GM18868 (cell line): Measurements from ENCODE around the gene TMEM145.
"Not testable (repeated sequence)": the region's sequence is repeated elsewhere in the genome, so short reads cannot be mapped to it uniquely, and the experiment has no call there.

Source experiments
- ATAC-seq: cut with Tn5 transposase; IDR thresholded peaks from one replicate; pipeline ENCODE4 v1.9.1; 2021; ENCODE audit warnings: mild to moderate bottlenecking, moderate library complexity; ENCODE audit not compliant: unreplicated experiment

TMEM145 gene

DNA sequence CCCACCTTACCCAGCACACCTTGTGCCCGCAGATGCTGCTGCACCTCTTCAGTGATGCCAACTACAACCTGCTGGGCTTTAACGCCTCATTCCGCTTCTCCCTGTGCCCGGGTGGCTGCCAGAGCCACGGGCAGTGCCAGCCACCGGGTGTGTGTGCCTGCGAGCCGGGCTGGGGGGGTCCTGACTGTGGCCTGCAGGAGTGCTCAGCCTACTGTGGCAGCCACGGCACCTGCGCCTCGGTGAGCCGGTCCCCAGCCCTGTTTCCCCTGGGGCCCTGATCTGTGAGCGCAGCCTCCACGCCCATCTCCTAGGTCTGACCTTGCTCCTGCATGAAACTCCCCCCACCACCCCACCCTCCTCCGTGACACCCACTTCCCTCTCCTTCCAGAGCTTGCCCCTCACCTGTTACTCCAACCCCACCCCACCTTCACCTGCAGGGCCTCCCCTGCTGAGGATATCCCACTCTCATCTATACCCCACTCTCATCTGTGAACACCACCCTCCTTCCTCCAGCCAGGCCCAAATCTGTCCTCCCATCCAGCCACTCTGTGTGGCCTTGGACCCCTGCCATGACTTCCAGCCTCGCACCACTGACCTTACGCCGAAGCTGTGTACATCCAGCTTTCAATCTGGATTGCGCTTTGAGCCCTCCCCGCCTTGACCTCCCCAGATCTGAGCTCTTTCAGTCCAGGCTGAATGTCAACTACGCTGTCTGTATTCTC is 21.0 kb downstream of the TMEM145 start:
- ATAC-seq, result no peak

DNA sequence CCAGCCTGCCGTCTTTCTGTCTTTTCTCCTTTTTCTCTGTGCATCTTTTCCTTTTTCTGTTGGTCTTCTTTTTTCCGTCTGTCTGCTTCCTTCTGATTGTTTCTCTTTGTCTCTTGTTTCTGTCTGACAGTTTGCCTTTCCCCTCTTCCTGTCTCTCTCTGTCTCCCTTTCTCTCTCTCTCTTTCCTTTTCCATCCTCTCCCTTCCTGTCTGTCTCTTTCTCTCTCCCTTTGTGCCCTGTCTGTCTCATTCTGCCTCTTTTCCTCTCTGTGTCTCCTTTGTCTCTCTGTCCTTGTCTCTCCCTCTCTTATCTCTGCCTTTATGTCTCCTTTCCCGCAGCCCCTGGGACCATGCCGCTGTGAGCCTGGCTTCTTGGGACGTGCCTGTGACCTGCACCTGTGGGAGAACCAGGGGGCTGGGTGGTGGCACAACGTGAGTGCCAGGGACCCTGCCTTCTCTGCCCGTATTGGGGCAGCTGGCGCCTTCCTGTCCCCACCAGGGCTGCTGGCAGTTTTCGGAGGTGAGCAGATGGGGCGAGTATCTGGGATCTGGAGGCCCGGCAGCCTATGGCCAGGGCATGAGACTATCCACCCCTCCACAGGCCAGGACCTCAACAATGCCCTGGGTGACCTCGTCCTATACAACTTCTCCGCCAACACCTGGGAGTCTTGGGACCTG is 21.7 kb downstream of the TMEM145 start:
- no peak for ATAC-seq

DNA sequence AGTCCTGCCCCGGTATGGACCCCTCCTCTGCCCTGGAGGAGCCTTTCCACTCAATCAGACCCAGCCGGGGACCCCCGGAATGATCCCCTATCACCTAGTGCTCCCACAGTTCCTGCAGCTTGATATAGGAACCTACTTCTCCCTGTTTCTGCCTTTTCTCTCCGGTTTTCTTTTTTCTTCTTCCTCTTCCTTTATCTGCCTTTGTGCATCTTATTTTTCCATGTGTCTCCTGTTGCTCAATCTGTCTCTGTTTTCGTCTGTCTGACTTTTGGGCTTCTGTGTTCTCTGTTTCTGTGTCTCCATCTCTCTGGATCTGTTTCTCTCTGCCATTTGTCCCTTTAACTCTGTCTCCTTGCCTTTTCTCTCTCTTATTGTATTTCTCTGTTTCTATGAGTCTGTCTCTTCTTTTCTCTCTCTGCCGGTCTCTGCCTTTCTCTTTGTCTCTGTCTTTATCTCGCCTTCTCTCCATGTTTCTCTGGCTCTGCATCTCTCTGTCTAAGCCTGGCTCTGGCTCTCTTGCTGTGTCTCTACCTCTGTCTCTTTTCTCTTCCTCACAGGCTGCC is 22.3 kb downstream of the TMEM145 start:
- no peak for ATAC-seq

DNA sequence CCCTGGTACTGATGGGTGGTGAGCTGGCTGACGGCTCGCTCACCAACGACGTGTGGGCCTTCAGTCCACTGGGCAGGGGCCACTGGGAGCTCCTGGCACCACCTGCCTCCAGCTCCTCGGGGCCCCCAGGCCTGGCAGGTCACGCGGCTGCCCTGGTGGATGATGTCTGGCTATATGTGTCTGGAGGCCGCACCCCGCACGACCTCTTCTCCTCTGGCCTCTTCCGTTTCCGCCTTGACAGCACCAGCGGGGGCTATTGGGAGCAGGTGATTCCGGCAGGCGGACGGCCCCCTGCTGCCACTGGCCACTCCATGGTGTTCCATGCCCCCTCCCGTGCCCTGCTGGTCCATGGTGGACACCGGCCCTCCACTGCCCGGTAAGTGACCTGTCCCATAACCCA is 22.9 kb downstream of the TMEM145 start:
- ATAC-seq, result no peak

DNA sequence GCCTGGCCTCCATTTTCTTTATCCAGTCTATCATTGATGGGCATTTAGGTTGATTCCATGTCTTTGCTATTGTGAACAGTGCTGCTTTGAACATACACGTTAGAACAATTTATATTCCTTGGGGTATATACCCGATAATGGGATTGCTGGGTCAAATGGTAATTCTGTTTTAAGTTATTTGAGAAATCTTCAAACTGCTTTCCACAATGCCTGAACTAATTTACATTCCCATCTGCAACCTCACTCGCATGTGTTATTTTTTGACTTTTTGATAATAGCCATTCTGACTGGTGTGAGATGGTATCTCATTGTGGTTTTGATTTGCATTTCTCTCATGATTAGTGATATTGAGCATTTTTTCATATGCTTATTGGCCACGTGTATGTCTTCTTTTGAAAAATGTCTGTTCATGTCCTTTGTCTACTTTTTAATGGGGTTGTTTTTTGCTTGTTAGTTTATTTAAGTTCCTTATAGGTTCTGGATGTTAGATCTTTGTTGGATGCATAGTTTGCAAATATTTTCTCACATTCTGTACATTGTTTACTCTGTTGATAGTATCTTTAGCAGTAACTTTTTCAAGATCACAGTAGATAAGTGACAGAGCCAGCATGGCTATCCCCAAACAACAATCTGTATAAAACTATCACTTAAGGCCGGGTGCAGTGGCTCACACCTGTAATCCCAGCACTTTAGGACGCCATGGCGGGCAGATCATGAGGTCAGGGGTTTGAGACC is 26.2 kb downstream of the TMEM145 start:
- ATAC-seq, result not testable (repeated sequence)

DNA sequence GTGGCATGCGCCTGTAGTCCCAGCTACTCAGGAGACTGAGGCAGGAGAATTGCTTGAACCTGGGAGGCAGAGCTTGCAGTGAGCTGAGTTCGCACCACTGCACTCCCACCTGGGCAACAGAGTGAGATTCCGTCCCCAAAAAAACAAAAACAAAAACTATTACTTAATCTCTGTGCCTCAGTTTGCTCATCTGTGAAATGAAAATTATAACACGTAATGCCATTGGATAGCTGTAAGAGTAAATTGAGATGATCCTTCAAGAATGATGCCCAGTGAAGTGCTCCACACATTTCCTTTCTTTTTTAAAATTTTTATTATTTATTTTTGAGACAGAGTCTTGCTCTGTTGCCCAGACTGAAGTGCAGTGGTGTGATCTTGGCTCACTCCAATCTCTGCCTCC is 26.8 kb downstream of the TMEM145 start:
- ATAC-seq, result not testable (repeated sequence)

DNA sequence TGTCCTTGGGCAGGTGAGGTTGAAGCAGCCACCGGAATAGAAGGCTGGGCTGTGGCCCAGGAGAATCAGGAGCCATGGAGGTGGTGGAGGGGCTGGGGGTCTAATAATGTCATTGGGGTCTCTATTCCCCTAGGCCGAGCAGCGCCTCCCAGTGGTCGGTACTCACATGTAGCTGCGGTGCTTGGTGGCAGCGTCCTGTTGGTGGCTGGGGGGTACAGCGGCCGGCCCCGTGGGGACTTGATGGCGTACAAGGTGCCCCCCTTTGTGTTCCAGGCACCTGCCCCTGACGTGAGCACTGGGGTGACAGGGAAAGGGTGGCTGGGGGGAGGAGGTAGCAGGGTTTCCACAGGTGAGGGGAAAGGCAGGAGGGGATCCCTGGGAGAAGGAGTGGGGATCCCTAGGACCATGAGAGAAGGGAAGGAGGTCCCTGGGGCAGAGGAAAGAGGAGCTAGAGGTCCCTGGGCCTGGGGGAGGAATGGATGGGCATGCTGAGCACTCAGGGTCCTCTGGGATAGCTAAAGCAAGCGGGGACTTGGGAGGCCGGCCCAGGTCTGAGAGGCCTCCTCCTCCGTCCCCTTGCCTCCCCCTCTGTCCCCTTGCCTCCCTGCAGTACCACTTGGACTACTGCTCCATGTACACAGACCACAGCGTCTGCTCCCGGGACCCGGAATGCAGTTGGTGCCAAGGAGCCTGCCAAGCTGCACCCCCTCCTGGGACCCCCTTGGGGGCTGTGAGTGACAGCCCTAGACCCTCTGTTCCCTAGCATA is 30.4 kb downstream of the TMEM145 start:
- no peak for ATAC-seq

DNA sequence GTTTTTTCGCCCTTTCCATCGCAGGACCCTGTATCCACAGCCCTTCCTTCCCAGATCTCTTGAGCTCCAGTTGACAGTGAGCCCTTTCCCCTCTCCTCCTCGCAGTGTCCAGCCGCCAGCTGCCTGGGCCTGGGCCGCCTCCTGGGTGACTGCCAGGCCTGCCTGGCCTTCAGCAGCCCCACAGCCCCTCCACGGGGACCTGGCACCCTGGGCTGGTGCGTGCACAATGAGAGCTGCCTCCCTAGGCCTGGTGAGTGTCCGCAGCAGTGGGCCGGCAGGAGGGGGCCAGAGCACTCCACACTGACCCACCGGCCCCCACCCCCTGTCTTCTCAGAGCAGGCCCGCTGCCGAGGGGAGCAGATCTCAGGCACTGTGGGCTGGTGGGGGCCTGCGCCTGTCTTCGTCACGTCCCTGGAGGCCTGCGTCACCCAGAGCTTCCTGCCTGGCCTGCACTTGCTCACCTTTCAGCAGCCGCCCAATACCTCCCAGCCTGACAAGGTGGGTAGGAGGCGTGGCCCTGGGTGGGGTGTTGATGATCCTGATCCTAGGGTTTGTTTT is 31.3 kb downstream of the TMEM145 start:
- ATAC-seq, result no peak

DNA sequence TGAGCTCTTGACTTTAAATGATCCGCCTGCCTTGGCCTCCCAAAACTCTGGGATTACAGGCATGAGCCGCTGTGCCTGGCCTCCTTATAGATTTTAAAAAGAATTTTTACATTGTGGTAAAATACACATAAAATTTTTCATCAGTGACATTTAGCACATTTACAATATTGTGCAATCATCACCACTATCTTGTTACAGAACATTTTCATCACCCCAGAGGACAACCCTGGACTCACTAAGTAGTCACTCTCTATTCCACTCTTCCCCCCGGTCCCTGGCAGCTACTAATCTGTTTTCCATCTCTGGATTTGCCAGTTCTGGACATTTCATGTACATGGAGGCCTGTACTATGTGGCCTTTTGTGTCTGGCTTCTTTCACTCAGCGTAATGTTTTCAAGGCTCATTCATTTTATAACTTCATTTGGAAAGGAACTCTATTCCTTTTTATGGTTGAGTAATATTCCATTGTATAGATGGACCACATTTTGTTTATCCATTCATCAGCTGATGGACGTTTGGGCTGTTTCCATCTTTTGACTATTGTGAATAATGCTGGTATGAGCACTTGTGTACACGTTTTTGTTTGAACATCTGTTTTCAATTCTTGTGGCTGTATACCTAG is 32.2 kb downstream of the TMEM145 start:
- no peak for ATAC-seq

DNA sequence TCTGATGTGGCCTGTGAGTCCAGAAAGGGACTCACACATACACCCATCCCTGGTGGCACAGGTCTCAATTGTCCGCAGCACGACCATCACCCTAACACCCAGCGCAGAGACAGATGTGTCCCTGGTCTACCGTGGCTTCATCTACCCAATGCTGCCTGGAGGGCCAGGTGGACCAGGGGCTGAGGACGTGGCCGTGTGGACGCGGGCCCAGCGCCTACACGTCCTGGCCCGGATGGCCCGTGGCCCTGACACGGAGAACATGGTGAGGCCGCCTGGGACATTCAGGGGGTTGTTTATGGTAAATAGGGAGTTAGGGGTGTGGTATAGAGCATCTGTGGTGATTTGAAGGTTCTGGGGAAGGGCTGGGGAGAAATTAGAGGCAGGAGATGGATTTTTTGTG is 35.1 kb downstream of the TMEM145 start:
- no peak for ATAC-seq

DNA sequence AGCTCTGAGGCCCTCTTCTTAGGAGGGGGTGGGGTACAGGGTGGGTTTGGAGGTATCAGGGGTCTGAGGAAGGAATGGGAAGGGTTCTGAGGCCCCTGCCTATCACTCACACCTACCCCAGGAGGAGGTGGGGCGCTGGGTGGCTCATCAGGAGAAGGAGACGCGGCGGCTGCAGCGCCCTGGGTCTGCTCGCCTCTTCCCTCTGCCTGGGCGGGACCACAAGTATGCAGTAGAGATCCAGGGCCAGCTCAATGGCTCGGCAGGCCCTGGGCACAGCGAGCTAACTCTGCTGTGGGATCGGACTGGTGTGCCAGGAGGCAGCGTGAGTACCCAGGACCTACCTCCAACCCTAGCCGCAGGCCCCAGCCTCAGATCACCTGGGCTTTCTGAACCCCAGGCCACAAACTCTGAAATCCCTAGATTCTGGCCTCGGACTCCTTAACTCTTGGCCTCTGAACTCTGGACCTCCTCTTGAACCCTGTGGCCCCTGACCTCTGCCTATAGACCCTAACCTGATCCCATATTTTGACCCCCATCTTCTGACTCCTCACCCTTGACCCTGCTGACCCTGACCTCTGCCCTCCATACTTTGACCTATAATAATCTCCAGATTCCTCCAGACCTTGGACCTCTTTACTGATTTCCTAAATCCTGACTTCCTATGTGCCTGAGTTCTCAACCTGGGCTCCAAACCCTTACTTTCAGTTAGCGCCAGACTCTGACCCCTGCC is 36.4 kb downstream of the TMEM145 start:
- no peak for ATAC-seq

DNA sequence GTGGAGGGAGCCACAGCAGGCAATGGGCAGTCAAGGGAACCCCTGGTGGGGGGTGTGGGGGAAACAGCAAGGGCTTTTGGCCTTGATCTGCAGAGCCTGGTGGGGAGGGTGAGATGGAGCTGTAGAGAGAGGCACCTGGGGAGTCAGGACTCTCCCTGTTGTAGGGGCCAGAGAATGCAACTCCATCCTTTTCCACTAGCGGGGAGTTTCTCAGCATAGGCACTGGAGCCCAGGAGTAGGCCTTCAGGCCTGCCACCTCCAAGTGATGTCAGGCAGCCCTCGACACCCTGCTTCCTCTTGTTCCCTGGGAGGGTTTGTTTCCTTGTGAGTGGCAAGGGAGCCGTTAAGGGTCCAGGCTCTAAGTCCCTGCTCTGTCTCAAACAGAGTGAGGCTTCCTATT is 37.3 kb downstream of the TMEM145 start:
- no peak for ATAC-seq

DNA sequence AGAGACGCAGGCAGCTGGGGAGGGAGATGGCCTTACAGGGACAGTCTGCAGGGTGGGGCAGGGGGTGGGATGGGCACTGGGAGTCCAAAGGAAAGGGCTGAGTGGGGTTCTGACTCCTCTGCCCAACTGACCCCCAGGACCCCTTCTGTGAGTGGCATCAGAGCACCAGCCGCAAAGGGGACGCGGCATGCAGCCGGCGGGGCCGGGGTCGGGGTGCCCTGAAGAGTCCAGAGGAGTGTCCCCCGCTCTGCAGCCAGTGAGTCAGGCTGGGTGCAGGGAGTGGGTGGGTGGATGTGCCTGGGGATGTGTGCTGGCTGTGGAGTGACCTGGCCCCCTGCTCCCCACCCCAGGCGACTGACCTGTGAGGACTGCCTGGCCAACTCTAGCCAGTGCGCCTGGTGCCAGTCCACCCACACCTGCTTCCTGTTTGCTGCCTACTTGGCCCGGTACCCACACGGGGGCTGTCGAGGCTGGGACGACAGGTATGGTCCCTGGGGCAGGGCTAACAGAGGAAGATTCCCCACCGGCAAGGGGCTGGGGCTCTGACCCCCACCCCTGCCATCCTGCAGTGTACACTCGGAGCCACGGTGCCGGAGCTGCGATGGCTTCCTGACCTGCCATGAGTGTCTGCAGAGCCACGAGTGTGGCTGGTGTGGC is 38.1 kb downstream of the TMEM145 start:
- no peak for ATAC-seq

DNA sequence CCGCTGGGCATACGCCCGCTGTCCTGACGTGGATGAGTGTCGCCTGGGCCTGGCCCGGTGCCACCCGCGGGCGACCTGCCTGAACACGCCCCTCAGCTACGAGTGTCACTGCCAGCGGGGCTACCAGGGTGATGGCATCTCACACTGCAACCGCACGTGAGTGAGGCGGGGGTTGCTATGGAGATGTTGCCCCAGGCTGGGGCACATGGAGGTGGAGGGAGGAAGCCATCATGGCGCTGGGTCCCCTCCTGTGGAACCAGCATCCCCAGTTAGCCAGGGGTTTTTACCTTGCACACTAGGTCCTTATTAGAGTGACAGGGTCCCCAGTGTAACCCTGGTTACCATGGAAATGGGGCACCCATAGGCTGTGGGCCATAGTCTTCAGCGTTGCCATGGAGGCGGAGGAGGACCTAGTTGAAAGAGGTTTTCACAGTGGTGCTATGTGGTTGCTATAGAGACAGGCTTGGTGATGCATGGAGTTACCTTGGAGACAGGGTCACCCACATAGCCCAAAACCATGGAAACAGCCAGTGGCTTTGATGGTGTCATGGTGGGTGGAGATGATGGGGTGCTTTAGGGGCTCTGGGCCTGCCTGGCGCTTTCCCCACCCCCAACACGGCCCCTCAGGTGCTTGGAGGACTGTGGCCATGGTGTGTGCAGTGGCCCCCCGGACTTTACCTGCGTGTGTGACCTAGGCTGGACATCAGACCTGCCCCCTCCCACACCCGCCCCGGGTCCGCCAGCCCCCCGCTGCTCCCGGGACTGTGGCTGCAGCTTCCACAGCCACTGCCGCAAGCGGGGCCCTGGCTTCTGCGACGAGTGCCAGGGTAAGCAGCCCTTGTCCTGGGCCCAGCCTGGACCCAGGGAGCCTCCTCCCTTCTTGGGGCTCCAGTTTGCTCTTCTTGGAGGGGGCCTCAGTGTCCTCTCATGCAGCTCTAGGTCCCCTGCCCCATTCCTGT is 39.5 kb downstream of the TMEM145 start:
- ATAC-seq, result no peak

DNA sequence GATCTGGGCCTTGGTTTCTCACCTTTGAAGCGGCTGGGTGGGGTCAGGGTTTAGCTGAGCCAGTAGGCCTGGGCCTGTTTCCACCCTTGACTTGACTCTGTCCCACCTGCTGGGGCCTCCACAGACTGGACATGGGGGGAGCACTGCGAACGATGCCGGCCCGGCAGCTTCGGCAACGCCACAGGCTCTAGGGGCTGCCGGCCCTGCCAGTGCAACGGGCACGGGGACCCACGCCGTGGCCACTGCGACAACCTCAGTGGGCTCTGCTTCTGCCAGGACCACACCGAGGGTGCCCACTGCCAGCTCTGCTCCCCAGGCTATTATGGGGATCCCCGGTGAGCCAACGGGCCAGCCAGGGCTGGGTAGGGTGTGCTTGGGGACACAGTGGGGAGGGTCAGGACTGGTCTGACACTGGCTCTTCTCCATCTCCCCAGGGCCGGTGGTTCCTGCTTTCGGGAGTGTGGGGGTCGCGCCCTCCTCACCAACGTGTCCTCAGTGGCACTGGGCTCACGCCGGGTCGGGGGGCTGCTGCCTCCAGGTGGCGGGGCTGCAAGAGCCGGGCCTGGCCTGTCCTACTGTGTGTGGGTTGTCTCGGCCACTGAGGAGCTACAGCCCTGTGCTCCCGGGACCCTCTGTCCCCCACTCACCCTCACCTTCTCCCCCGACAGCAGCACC is 40.4 kb downstream of the TMEM145 start:
- no peak for ATAC-seq

DNA sequence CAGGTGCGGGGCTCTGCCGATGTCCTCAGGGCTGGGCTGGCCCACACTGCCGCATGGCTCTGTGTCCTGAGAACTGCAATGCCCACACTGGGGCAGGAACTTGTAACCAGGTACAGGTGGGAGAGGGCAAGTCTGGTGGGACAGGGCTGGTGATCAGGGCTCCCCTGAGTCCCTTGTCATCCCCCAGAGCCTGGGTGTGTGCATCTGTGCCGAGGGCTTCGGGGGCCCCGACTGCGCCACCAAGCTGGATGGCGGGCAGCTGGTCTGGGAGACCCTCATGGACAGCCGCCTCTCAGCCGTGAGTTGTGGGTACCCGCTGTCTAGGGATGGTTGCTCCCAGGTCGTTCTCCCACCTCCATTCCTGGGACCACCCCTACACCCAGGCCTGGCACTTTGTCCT is 42.8 kb downstream of the TMEM145 start:
- no peak for ATAC-seq

DNA sequence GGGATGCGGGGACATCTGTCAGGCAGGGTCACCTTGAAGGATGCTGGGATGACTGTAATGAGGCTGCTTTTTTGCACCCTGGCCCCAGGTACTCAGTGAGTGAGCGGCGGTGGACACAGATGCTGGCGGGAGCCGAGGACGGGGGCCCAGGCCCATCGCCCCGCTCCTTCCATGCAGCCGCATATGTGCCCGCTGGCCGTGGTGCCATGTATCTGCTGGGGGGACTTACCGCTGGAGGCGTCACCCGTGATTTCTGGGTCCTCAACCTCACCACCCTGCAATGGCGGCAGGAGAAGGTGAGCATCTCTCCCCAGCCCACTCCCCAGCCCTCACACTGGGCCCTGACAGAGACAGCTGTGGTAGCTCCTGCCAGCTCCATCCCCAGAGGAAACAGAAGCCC is 43.6 kb downstream of the TMEM145 start:
- ATAC-seq, result no peak
